Nephron progenitor cell (in vitro differentiated cells): ENCODE measurements around the gene CEBPG.

Source experiments
- DNase-seq: peaks from one replicate; pipeline ENCODE4 v3.0.0; 2021
- H3K27ac Mint-ChIP-seq: 2 replicates; pipeline ENCODE4 v1.8.0; 2021; ENCODE audit warnings: mild to moderate bottlenecking, moderate library complexity, mixed read lengths
- H3K27me3 Mint-ChIP-seq: 2 replicates; pipeline ENCODE4 v1.8.0; 2021; ENCODE audit warnings: mild to moderate bottlenecking, low read depth, mixed read lengths; ENCODE audit not compliant: poor library complexity
- H3K36me3 Mint-ChIP-seq: 2 replicates; pipeline ENCODE4 v1.8.0; 2021; ENCODE audit warnings: low read depth, mixed read lengths
- H3K4me1 Mint-ChIP-seq: 2 replicates; pipeline ENCODE4 v1.8.0; 2021; ENCODE audit warnings: mixed read lengths
- H3K4me3 Mint-ChIP-seq: 2 replicates; pipeline ENCODE4 v1.8.0; 2021; ENCODE audit warnings: mild to moderate bottlenecking, moderate library complexity, mixed read lengths
- H3K9me3 Mint-ChIP-seq: 2 replicates; pipeline ENCODE4 v1.8.0; 2021; ENCODE audit warnings: mild to moderate bottlenecking, moderate library complexity, mixed read lengths
- TF ChIP-seq, protein P1 (sequence below): fragments of 200-600 bp; sonication (generic); IDR thresholded peaks from 2 replicates; pipeline ENCODE4 v1.5.0; 2021; ENCODE audit warnings: antibody characterized with exemption

Gene CEBPG

DNA sequence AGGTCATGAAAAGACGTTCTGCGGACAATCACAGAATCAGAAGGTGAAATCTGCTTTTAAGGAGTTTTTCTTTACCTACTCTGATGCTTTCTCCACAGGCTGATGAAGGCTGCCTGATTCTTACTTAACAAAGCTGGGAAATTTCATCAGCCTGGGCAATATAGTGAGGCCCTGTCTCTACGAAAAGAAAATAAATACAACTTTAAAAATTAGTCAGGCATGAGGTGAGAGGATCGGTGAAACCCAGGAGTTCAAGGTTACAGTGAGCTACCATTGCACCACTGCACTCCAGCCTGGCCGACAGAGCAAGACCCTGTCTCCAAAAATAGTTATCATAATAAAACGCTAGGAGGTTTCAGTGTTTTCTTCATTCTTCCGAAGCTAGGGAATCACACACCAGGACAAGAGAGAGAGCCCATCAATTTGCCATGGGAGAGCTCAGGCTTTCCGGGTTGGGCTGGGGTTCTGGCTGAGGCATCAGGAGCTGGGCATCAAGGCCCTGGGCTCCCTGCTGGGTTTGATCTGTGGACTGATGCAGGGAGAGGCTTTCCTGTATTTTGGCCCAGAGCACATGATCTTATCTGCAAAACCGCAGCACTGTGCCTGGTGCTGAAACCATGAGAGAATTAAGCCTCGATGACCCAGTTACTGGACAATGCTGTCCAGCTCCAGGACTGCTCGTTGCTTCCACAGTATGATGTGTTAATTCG, 25.1 kb upstream of the CEBPG start:
- DNase-seq: no peak
- peaks cover 6% of the 10 kb centered on the region for H3K4me1 Mint-ChIP-seq
- no peak overlapping the region for H3K27ac Mint-ChIP-seq
- TF ChIP-seq, protein P1, sequence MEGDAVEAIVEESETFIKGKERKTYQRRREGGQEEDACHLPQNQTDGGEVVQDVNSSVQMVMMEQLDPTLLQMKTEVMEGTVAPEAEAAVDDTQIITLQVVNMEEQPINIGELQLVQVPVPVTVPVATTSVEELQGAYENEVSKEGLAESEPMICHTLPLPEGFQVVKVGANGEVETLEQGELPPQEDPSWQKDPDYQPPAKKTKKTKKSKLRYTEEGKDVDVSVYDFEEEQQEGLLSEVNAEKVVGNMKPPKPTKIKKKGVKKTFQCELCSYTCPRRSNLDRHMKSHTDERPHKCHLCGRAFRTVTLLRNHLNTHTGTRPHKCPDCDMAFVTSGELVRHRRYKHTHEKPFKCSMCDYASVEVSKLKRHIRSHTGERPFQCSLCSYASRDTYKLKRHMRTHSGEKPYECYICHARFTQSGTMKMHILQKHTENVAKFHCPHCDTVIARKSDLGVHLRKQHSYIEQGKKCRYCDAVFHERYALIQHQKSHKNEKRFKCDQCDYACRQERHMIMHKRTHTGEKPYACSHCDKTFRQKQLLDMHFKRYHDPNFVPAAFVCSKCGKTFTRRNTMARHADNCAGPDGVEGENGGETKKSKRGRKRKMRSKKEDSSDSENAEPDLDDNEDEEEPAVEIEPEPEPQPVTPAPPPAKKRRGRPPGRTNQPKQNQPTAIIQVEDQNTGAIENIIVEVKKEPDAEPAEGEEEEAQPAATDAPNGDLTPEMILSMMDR: no peak
- H3K36me3 Mint-ChIP-seq: no peaks in the 10 kb centered on the region
- H3K9me3 Mint-ChIP-seq: no peaks in the 10 kb centered on the region
- H3K4me3 Mint-ChIP-seq: no peak overlapping the region
- peaks cover 44% of the 10 kb centered on the region for H3K27me3 Mint-ChIP-seq

DNA sequence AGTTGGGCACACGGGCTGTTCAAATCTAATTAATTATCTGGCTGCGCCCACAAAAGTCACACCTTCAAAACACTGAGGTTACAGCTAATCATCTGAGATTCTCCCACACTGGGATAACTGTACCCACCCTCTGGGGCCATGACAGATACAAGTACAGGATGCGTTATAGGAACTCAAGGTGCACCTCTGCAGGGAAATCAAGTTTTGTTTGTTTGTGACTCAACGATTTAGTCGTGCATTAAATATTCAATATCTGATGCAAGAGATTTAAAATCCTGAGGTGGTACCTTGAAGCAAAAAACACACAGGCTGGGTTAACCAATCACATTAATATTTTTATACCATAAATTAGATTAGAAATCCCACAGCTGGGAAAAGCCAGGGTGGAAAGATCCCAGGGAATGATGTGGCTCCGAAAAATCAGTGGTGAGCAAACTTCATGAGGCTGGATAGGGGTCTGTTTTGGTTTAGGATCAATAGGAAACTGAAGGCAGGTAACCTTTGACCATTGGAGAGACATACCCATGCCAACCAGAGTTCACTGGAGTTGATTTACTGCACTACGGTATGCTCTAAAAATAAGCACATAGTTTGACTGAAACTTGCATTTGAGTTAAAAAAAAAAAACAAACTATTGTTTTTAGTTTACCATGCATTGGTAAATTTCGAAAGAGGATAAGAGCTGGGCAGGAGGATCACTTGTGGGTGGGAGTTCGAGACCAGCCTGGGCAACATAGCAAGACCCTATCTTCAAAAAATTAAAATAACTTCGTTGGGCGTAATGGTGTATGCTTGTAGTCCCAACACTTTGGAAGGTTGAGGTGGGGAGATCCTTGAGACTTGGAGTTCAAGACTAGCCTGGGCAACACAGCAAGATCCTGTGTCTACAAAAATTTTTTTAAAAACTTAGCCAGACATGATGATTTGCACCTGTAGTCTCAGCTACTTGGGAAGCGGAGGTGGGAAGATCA, 23.9 kb upstream of the CEBPG start:
- no peak for DNase-seq
- Mint-ChIP-seq H3K36me3 (no peaks in the 10 kb centered on the region), H3K4me1 (peaks cover under 1% of the 10 kb centered on the region), H3K27ac (no peak overlapping the region), H3K4me3 (no peak overlapping the region), H3K9me3 (peaks cover 4% of the 10 kb centered on the region), H3K27me3 (peaks cover 39% of the 10 kb centered on the region)
- TF ChIP-seq, protein P1: no peak

DNA sequence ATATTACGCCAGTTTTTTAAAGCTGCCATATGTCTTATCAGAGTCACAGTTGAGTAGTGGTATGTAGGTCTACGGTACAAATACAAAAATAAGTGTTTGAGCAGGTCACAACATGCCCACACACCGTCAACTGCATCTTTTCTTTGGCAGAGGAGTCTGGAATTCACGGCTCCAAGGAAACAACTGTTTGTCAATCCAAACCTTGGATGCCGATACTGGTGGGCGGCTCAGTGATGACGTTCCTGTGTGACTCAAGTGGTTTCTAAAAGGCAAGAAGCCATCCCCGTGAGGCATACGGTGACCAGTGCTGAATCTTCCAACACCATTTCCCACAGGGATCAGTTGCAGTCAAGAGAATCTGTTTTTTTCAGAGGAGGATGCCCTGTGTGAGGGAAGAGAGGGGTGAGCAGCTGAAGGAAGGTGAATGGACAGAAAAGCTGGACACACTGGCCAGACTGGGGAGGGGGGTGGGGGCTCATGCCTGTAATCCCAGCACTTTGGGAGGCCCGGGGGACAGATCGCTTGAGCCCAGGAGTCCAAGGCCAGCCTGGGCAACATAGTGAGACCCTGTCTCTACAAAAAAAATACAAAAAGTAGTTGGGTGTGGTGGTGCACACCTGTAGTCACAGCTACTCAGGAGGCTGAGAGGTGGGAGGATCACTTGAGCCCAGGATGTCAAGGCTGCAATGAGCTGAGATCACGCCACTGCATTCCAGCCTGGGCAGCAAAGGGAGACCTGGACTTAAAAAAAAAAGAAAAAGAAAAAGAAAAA, 22.8 kb upstream of the CEBPG start:
- Mint-ChIP-seq H3K36me3 (no peaks in the 10 kb centered on the region), H3K9me3 (peaks cover 11% of the 10 kb centered on the region), H3K4me1 (no peaks in the 10 kb centered on the region), H3K27me3 (peaks cover 34% of the 10 kb centered on the region), H3K27ac (no peak overlapping the region), H3K4me3 (no peak overlapping the region)
- no peak for DNase-seq
- TF ChIP-seq, protein P1: no peak

DNA sequence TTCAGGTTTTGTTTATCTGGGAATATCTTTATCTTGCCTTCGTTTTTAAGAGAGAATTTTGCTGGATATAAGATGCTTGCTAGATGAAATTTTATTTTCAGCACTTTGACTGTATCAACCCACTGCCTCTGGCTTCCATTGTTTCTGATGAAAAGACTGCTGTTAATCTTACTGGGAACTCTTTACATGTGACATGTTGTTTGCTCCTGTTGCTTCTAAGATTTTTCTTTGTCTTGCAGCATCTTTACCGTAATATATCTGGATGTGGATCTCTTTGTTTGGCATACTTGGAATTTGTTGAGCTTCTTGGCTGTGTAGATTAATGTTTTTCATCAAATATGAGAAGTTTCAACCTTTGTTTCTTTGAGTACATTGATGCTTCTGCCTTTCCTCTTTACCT, 18.0 kb upstream of the CEBPG start:
- Mint-ChIP-seq H3K27ac (no peak overlapping the region), H3K27me3 (peaks cover 9% of the 10 kb centered on the region), H3K9me3 (peaks cover 17% of the 10 kb centered on the region), H3K4me1 (peaks cover 4% of the 10 kb centered on the region), H3K4me3 (no peak overlapping the region), H3K36me3 (no peaks in the 10 kb centered on the region)
- no peak for DNase-seq
- TF ChIP-seq, protein P1: no peak

DNA sequence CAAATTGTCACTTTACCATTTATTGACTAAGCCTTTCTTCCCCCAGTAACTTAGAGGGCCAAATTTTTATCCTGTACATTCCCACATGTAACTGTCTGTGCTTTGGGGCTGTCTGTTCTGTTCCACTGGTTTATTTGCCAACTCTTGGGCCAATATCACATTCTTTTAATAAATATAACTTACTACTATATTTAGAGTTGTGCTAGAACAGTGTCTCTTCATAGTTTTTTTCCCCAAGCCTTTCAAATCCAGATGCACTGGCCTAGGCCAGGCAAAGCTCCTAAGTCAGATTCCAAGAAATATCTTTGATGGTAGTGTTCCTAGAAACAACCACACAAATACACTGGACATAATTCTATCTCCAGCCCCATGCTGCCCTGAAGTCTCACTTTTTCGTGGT, 16.0 kb upstream of the CEBPG start:
- H3K27ac Mint-ChIP-seq: no peak overlapping the region
- H3K4me3 Mint-ChIP-seq: no peak overlapping the region
- DNase-seq: no peak
- peaks cover 16% of the 10 kb centered on the region for H3K27me3 Mint-ChIP-seq
- peaks cover 4% of the 10 kb centered on the region for H3K4me1 Mint-ChIP-seq
- TF ChIP-seq, protein P1: no peak
- peaks cover 17% of the 10 kb centered on the region for H3K9me3 Mint-ChIP-seq
- H3K36me3 Mint-ChIP-seq: no peaks in the 10 kb centered on the region
